ENCODE data around the gene ATF1. TPM values are rescaled to one million over a fixed set of nuclear protein-coding genes. Genes with fewer than 3 reads are reported as not detected.

ATF1 gene
- polyA plus RNA-seq, 1 of the 3 experiments (the other 2 are of a cell fraction): 34.2 TPM

DNA sequence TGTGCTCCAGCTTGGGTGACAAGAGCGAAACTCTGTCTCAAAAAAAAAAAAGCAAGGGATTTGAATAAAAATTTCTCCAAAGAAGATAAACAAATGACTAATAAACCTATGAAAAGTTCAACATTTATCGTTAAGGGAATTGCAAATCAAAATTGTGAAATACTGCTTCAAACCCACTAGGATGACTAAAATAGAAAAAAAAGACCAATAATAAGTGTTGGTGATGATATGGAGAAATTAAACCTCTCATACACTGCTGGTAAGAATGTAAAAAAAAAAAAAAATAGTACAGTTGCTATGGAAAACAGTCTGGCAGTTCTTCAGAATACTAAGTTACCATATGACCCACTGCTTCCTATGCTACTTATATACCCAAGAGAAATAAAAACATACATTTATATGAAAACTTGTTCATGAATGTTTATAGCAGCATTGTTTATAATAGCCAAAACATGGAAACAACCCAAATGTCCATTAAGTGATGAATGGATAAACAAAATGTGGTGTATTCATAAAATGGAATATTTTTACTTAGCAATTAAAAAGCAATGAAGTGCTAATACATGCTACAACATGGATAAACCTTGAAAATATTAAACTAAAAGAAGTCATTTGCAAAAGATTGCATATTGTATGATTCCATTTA is 39.5 kb downstream of the ATF1 start:
- H2AFZ ChIP-seq (ENCODE audit: low read depth): no peak overlapping the region
- H3K36me3 ChIP-seq (replicated peaks in 1 of 2; ENCODE audit: control insufficient read depth in 1 of 2, insufficient read depth in 2 of 2, low read length in 1 of 2): peaks cover 6 to 39% of the 10 kb centered on the region in 2 experiments
- no peak for DNase-seq
- no peaks in the 10 kb centered on the region for H3F3A ChIP-seq (replicated peaks; ENCODE audit: insufficient read depth)
- peaks cover 16% of the 10 kb centered on the region; the same call in 1 of the 2 replicates for H3K9me3 ChIP-seq
- H3K4me1 ChIP-seq (ENCODE audit: control insufficient read depth in 1 of 2, insufficient read depth in 2 of 2, low read depth in 1 of 2, low read length in 1 of 2): no peaks in the 10 kb centered on the region
- no peaks in the 10 kb centered on the region for H4K20me1 ChIP-seq (ENCODE audit: insufficient read depth)
- H3K9me2 ChIP-seq: no peaks in the 10 kb centered on the region
- H3K27me3 ChIP-seq (ENCODE audit: insufficient read depth): no peaks in the 10 kb centered on the region
- TF ChIP-seq RCOR1 (IDR thresholded peaks at IDR 0.05; ENCODE audit: low read length) (no peak), TAF1 (IDR thresholded peaks at IDR 0.05; ENCODE audit: borderline replicate concordance, low read depth, low read length) (no peak), GATA2 (CRISPR knock-in tag; IDR thresholded peaks at IDR 0.05) (no peak), YY1 (IDR thresholded peaks at IDR 0.05; ENCODE audit: low read depth) (no peak), CHD2 (IDR thresholded peaks at IDR 0.05; ENCODE audit: low read length, partially characterized antibody) (no peak)
- TF ChIP-seq, protein P1, sequence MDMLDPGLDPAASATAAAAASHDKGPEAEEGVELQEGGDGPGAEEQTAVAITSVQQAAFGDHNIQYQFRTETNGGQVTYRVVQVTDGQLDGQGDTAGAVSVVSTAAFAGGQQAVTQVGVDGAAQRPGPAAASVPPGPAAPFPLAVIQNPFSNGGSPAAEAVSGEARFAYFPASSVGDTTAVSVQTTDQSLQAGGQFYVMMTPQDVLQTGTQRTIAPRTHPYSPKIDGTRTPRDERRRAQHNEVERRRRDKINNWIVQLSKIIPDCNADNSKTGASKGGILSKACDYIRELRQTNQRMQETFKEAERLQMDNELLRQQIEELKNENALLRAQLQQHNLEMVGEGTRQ (IDR thresholded peaks at IDR 0.05; ENCODE audit: borderline replicate concordance, low read depth, low read length): no peak
- H3K9ac ChIP-seq: no peak overlapping the region
- CTCF ChIA-PET: interaction anchor here (1.0 kb wide), 1 partner anchor 69 kb away, joined by 3 read pairs; no protein-coding TSS in a partner anchor
- H3K4me2 ChIP-seq: no peak overlapping the region
- POLR2A ChIA-PET: no interaction called here
- no peak overlapping the region for H3K27ac ChIP-seq (ENCODE audit: low read depth in 2 of 2, low read length in 1 of 2)
- 92% methylated on average over 2 of the region's 2 CpGs for WGBS (ENCODE audit: low lambda C conversion rate)
- no peaks in the 10 kb centered on the region for H3K79me2 ChIP-seq (ENCODE audit: insufficient read depth)
- no peak overlapping the region for H3K4me3 ChIP-seq (ENCODE audit: low read depth in 2 of 2, low read length in 1 of 2)

DNA sequence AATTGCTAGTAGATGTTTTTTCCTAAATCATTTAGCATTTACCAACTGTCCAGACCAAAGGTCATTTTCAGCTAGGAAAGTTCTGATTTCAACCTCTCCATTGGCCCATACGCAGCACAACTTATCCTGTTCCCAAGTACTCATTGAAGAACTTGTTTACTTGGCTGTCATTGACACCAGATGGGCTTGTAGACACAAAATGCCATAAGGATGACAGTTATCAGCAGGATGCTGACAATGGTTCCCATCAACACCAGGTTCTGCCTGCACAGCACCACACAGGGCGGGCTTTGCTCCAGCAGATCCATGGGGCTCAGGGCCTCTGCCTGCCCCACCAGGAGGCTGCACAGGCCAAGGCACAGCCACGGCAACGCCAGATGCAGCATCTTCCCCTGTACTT is 42.3 kb downstream of the ATF1 start:
- H3K9me3 ChIP-seq: no peaks in the 10 kb centered on the region
- ChIA-PET CTCF (no interaction called here), POLR2A (no interaction called here)
- H3K9ac ChIP-seq: no peak overlapping the region
- no peak overlapping the region for H3K27ac ChIP-seq (ENCODE audit: low read depth in 2 of 2, low read length in 1 of 2)
- no peaks in the 10 kb centered on the region for H3K9me2 ChIP-seq
- no peak for DNase-seq
- H3K36me3 ChIP-seq (replicated peaks in 1 of 2; ENCODE audit: control insufficient read depth in 1 of 2, insufficient read depth in 2 of 2, low read length in 1 of 2): peaks cover 7 to 27% of the 10 kb centered on the region in 2 experiments
- H3F3A ChIP-seq (replicated peaks; ENCODE audit: insufficient read depth): no peaks in the 10 kb centered on the region
- WGBS (ENCODE audit: low lambda C conversion rate): 92% methylated on average over 3 of the region's 4 CpGs
- no peak overlapping the region for H3K4me3 ChIP-seq (ENCODE audit: low read depth in 2 of 2, low read length in 1 of 2)
- TF ChIP-seq FOXJ3 (CRISPR knock-in tag; IDR thresholded peaks at IDR 0.05) (no peak), FOXM1 (IDR thresholded peaks at IDR 0.05; ENCODE audit: low read depth) (no peak), MEF2A (IDR thresholded peaks at IDR 0.05; ENCODE audit: borderline replicate concordance, low read depth) (no peak), TEAD4 (IDR thresholded peaks at IDR 0.05; ENCODE audit: borderline replicate concordance, insufficient read depth) (no peak), MXI1 (IDR thresholded peaks at IDR 0.05; ENCODE audit: low read depth, low read length) (no peak), GABPA (IDR thresholded peaks at IDR 0.05; ENCODE audit: low read depth) (no peak), POLR2AphosphoS5 (IDR thresholded peaks at IDR 0.05; ENCODE audit: low read depth, low read length) (no peak), SMC3 (IDR thresholded peaks at IDR 0.05; ENCODE audit: low read depth, low read length) (no peak), RXRA (IDR thresholded peaks at IDR 0.05; ENCODE audit: borderline replicate concordance, low read depth) (no peak), FOSL2 (IDR thresholded peaks at IDR 0.05; ENCODE audit: borderline replicate concordance, low read depth) (no peak), NRF1 (IDR thresholded peaks at IDR 0.05; ENCODE audit: low read depth, low read length) (no peak), YY1 (IDR thresholded peaks at IDR 0.05; ENCODE audit: low read depth) (no peak)
- TF ChIP-seq, protein P1 (IDR thresholded peaks at IDR 0.05; ENCODE audit: borderline replicate concordance, low read depth, low read length): no peak
- TF ChIP-seq, protein P2, sequence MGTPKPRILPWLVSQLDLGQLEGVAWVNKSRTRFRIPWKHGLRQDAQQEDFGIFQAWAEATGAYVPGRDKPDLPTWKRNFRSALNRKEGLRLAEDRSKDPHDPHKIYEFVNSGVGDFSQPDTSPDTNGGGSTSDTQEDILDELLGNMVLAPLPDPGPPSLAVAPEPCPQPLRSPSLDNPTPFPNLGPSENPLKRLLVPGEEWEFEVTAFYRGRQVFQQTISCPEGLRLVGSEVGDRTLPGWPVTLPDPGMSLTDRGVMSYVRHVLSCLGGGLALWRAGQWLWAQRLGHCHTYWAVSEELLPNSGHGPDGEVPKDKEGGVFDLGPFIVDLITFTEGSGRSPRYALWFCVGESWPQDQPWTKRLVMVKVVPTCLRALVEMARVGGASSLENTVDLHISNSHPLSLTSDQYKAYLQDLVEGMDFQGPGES (IDR thresholded peaks at IDR 0.05; ENCODE audit: low read depth, low read length): no peak
- TF ChIP-seq, protein P3, sequence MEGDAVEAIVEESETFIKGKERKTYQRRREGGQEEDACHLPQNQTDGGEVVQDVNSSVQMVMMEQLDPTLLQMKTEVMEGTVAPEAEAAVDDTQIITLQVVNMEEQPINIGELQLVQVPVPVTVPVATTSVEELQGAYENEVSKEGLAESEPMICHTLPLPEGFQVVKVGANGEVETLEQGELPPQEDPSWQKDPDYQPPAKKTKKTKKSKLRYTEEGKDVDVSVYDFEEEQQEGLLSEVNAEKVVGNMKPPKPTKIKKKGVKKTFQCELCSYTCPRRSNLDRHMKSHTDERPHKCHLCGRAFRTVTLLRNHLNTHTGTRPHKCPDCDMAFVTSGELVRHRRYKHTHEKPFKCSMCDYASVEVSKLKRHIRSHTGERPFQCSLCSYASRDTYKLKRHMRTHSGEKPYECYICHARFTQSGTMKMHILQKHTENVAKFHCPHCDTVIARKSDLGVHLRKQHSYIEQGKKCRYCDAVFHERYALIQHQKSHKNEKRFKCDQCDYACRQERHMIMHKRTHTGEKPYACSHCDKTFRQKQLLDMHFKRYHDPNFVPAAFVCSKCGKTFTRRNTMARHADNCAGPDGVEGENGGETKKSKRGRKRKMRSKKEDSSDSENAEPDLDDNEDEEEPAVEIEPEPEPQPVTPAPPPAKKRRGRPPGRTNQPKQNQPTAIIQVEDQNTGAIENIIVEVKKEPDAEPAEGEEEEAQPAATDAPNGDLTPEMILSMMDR (IDR thresholded peaks at IDR 0.05): no peak
- no peaks in the 10 kb centered on the region for H3K4me1 ChIP-seq (ENCODE audit: control insufficient read depth in 1 of 2, insufficient read depth in 2 of 2, low read depth in 1 of 2, low read length in 1 of 2)
- H4K20me1 ChIP-seq (ENCODE audit: insufficient read depth): no peaks in the 10 kb centered on the region
- H3K27me3 ChIP-seq (ENCODE audit: insufficient read depth): no peaks in the 10 kb centered on the region
- H3K79me2 ChIP-seq (ENCODE audit: insufficient read depth): 0 out of 2 replicates have a peak, but pooled peaks cover 5% of the 10 kb centered on the region
- no peak overlapping the region for H2AFZ ChIP-seq (ENCODE audit: low read depth)
- no peak overlapping the region for H3K4me2 ChIP-seq
